Lower leg skin (tissue), 3 donors: ENCODE data around the gene AP5S1.

Experiments
- POLR2A ChIP-seq, 2 donors: fragments of 450-650 bp; IDR thresholded peaks; one replicate each; pipeline ENCODE4 v1.6.1; 2016 to 2017; ENCODE audit warnings: antibody characterized with exemption in 2 of 2, mild to moderate bottlenecking in 1 of 2, moderate library complexity in 1 of 2
- TF ChIP-seq, protein P1 (sequence below), 3 donors: fragments of 450-650 bp; IDR thresholded peaks; one replicate each; pipeline ENCODE4 v1.5.1; 2016; ENCODE audit warnings: antibody characterized with exemption in 3 of 3, mild to moderate bottlenecking in 3 of 3, moderate library complexity in 2 of 3

DNA sequence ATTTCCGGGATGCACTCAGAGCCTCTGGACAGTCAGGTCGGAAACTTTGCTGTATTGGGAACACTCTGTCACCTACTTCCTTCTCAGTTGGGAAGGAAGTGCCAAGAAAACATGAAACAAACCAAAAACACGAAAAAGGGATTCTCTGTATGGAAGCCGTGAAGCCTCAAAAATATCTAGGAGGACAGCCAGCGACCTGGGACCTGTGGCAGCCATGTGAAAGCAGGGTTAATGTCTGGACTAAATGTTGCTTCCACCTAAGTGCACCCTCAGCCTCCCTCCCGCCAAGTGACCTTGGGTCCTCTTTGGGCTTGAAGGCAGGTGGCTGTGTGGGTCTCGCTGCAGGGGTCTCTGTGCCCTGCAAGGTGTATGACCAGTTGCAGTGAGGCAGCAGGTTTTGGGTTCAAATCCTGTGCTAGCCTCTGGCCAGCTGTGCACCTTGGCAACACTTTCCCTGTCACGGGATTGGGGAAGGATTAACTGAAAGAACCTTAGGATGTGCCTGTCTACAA is 27.1 kb downstream of the AP5S1 start:
- TF ChIP-seq, protein P1, sequence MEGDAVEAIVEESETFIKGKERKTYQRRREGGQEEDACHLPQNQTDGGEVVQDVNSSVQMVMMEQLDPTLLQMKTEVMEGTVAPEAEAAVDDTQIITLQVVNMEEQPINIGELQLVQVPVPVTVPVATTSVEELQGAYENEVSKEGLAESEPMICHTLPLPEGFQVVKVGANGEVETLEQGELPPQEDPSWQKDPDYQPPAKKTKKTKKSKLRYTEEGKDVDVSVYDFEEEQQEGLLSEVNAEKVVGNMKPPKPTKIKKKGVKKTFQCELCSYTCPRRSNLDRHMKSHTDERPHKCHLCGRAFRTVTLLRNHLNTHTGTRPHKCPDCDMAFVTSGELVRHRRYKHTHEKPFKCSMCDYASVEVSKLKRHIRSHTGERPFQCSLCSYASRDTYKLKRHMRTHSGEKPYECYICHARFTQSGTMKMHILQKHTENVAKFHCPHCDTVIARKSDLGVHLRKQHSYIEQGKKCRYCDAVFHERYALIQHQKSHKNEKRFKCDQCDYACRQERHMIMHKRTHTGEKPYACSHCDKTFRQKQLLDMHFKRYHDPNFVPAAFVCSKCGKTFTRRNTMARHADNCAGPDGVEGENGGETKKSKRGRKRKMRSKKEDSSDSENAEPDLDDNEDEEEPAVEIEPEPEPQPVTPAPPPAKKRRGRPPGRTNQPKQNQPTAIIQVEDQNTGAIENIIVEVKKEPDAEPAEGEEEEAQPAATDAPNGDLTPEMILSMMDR (IDR thresholded peaks at IDR 0.05): no peak
- TF ChIP-seq POLR2A (IDR thresholded peaks at IDR 0.05): no peak
